ENCODE measurements around the gene FOSL1. TPM values are rescaled to one million over a fixed set of nuclear protein-coding genes. Genes with fewer than 3 reads are reported as not detected.

Gene FOSL1
- total RNA-seq, 1 donor from 2014 or later = 0.47 TPM

DNA sequence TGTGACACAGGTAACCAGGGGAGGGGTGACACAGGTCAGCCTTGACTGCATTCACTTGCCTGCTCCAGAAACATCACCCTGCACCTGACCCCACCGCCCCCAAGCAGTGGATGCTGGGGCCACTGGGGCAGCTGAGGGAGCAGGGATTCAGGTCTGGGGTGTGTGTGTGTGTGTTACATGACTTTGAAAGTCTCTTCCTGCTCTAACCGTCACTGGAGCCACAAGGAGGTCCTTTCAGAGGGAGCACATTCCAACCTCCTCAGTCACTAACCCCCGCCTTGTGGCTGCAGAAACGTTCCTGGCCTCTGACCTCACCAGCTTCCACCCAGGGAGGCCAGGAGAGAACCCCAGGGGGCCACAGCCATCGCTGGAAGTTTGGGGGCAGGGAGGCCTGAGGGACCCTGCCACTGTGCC lies 2.9 kb upstream of the FOSL1 start:
- H3K4me1 ChIP-seq = peaks cover 25% of the 10 kb centered on the region
- intact Hi-C loops (cut with micrococcal nuclease) = no loop called here
- no peak for DNase-seq
- TF ChIP-seq, protein P1, sequence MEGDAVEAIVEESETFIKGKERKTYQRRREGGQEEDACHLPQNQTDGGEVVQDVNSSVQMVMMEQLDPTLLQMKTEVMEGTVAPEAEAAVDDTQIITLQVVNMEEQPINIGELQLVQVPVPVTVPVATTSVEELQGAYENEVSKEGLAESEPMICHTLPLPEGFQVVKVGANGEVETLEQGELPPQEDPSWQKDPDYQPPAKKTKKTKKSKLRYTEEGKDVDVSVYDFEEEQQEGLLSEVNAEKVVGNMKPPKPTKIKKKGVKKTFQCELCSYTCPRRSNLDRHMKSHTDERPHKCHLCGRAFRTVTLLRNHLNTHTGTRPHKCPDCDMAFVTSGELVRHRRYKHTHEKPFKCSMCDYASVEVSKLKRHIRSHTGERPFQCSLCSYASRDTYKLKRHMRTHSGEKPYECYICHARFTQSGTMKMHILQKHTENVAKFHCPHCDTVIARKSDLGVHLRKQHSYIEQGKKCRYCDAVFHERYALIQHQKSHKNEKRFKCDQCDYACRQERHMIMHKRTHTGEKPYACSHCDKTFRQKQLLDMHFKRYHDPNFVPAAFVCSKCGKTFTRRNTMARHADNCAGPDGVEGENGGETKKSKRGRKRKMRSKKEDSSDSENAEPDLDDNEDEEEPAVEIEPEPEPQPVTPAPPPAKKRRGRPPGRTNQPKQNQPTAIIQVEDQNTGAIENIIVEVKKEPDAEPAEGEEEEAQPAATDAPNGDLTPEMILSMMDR (IDR thresholded peaks at IDR 0.05; ENCODE audit: borderline replicate concordance) = no peak
- no peaks in the 10 kb centered on the region for H3K9me3 ChIP-seq (replicated peaks)
- no peak overlapping the region for H3K27ac ChIP-seq (replicated peaks)
- H3K36me3 ChIP-seq = no peaks in the 10 kb centered on the region
- H3K4me3 ChIP-seq = no peak overlapping the region
- peaks cover 22% of the 10 kb centered on the region for H3K27me3 ChIP-seq (ENCODE audit: low read depth)

DNA sequence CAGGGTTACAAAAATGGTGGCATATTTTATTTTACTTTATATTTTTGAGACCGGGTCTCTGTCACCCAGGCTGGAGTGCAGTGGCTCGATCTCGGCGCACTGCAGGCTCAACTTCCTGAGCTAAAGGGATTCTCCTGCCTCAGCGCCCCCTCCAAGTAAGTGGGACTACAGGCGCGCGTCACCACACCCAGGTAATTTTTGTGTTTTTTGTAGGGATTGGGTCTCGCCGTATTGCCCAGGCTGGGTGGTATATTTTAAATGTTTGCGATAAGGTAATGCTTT lies 652 bp upstream of the FOSL1 start:
- DNase-seq = no peak
- H3K9me3 ChIP-seq (replicated peaks) = no peaks in the 10 kb centered on the region
- TF ChIP-seq, protein P1 (IDR thresholded peaks at IDR 0.05; ENCODE audit: borderline replicate concordance) = no peak
- no peaks in the 10 kb centered on the region for H3K36me3 ChIP-seq
- intact Hi-C loops (cut with micrococcal nuclease) = no loop called here
- H3K27me3 ChIP-seq (ENCODE audit: low read depth) = peaks cover 15% of the 10 kb centered on the region
- peak overlapping the region; percentile 66 for H3K27ac ChIP-seq (replicated peaks)
- H3K4me1 ChIP-seq = peaks cover 25% of the 10 kb centered on the region
- H3K4me3 ChIP-seq = peak overlapping the region; percentile 79

DNA sequence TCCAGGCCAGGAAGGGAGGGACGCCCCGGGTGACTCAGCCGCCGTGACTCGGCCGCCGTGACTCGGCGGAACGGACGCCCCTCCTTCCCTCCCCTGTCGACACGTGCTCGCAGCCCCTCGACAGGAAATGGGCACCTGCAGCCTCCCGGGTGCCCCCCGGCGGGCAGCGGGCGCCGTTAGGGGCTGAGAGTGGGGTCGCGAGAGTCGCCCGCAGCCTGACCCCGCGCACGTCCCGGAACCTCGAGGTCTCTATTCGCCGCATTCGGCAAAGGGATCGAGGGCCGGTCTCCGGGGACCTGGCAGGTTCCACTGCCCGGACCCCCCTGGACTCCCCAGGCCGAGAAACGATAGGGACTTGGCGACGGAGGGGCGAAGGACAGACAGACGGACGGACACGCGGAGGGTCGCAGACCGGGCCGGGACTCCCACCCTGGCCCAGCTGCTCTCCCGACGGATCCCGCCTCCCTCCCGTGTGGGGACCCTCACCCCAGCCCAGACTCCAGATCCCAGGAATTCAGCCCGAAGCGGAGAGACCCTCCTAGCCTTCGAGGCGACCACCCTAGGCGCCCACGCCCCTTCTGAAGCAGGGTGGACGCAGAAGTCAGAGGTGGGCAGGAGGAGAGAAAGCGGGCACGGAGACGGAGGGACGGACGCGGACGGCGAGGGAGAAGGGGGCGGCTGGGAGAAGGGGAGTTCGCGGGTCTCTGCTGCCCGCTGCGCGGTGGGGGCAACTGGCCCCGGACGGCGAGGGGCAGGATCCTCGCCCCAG lies 648 bp downstream of the FOSL1 start:
- H3K36me3 ChIP-seq = no peaks in the 10 kb centered on the region
- TF ChIP-seq, protein P1 (IDR thresholded peaks at IDR 0.05; ENCODE audit: borderline replicate concordance) = no peak
- no peaks in the 10 kb centered on the region for H3K9me3 ChIP-seq (replicated peaks)
- peaks cover 27% of the 10 kb centered on the region for H3K4me1 ChIP-seq
- peak overlapping the region; percentile 79 for H3K4me3 ChIP-seq
- peak overlapping the region; percentile 66 for H3K27ac ChIP-seq (replicated peaks)
- H3K27me3 ChIP-seq (ENCODE audit: low read depth) = peaks cover 15% of the 10 kb centered on the region
- intact Hi-C loops (cut with micrococcal nuclease) = no loop called here
- peak; percentile 61 for DNase-seq

DNA sequence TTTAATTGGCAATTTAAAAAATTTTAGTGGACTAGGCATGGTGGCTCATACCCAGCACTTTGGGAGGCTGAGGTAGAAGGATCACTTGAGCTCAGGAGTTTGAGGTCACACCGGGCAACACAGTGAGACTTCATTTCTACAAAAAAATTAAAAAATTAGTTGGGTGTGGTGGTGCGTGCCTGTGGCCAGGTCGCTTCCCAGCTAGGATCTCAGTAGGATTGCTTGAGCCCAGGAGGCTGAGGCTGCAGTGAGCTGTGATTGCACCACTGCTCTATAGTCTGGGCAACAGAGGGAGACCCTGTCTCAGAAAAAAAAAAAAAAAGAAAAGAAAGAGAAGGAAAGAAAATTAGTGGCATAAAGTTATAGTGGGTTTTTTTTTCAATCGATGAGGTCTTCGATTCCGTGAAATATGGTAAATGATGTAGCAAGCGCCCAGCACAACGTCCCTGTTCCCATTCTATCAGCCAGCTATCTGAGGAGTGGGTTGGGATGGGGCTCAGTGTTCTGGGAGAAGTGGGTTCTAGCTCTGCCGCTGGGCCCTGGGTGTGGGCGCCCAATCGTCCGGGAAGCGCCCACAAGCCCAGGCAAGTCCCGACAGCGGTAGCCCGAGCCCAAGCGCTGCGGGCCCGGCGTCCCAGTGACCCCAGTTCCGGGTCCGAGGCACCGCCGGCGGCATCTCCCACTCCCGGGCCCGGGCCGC lies 1.4 kb downstream of the FOSL1 start:
- intact Hi-C loops (cut with micrococcal nuclease) = no loop called here
- Histone ChIP-seq H3K4me1 (peaks cover 34% of the 10 kb centered on the region), H3K36me3 (no peaks in the 10 kb centered on the region), H3K27me3 (ENCODE audit: low read depth) (peaks cover 15% of the 10 kb centered on the region), H3K4me3 (peak overlapping the region; percentile 79), H3K27ac (replicated peaks) (peak overlapping the region; percentile 66), H3K9me3 (replicated peaks) (no peaks in the 10 kb centered on the region)
- TF ChIP-seq, protein P1 (IDR thresholded peaks at IDR 0.05; ENCODE audit: borderline replicate concordance) = no peak
- no peak for DNase-seq

DNA sequence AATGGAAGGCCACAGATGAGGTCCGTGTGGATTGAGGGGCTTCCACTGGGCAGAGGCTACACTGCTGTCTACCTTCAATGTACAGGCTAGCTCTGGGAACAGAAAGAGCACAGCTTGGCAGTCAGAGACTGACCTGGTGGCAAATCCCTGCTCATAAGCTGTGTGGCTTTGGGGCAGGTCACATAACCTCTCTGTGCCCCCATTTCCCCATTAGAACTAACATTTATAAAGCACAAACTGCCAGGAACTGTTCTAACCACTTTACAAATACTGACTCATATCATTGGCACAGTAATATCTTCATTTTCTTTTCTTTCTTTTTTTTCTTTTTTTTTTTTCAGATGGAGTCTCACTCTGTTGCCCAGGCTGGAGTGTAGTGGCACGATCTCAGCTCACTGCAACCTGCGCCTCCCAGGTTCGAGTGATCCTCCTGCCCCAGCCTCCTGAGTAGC lies 3.1 kb downstream of the FOSL1 start:
- H3K9me3 ChIP-seq (replicated peaks) = no peaks in the 10 kb centered on the region
- intact Hi-C loops (cut with micrococcal nuclease) = no loop called here
- no peak overlapping the region for H3K27ac ChIP-seq (replicated peaks)
- TF ChIP-seq, protein P1 (IDR thresholded peaks at IDR 0.05; ENCODE audit: borderline replicate concordance) = no peak
- no peaks in the 10 kb centered on the region for H3K36me3 ChIP-seq
- no peak overlapping the region for H3K4me3 ChIP-seq
- H3K27me3 ChIP-seq (ENCODE audit: low read depth) = peaks cover 15% of the 10 kb centered on the region
- peaks cover 52% of the 10 kb centered on the region for H3K4me1 ChIP-seq
- no peak for DNase-seq
